IPS-NIHi11 (cell line): ENCODE results near the gene CACHD1.

Source experiments
- DNase-seq: peaks from one replicate; pipeline ENCODE4 v3.0.0; 2012; ENCODE audit warnings: mixed read lengths, low spot score

Gene CACHD1

DNA sequence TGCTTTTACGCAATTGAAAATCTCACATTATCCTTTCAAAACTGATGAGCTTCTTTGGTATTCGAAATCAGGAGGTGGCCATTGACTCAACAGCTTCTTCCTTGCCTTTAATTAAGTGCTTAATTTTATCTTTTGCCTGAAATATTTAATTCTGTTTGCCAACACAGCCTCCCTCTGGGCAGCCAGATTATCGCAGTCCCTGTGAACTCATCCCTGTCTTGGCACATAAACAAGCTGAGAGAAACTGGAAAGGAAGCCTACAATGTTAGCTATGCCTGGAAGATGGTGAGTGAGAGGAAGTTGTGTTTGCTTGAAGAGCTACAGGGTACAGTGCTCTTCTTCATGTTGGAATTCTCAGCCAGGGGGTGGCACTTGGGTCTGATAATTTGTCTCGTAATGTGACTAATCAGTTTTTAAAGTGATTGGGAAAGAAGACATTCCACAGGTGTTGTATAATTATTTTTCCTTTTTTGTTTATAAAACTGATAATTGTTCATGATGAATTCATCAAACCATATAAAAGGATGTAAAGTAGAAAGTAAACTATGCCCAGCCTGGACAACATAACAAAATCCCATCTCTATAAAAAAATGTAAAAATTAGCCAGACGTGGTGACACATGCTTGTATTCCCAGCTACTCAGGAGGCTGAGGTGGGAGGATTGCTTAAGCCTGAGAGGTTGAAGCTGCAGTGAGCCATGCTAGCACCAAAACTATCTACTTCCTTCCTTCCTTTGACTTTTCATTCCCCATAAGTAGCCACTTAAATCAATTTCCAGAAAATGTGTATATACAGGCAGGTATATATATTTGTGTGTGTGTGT is 184.8 kb downstream of the CACHD1 start:
- DNase-seq = no peak

GRCh38 chr1:64655861-64656260 is 185.9 kb downstream of the CACHD1 start:
- DNase-seq = no peak

DNA sequence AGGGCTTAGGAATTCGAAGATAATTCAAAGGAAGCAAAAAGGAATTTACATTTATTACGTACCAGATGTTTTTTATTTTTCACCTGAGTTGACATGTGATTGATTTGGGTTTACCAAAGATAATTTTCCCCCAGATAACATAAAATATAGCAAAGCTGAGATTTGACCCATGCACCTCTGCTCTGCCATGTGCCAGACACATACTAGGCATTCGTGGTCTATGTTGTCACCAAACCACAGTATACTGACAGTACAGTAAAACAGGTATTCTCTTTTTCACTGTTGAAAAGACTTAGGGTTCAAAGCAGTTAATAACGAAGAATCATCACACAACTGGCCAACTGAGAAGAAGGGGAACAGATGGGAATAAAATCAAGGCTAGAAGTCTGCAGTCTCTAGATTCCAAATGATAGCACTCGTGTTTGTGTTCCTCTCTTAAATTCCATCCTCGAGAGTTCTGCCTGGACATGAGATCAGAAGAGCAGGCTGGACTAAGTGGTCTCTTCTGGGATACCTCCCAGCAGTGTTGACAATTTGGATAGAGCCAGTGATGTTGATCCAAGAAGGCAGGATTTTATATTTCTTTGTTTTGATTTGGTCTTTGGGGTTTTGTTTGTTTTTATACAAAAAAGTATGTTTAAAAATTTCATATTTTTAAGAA is 189.7 kb downstream of the CACHD1 start:
- DNase-seq = no peak

- DNase-seq = peak; percentile 30
Measured at GRCh38 chr1:64663668-64664067, 193.7 kb downstream of the CACHD1 start.

DNA sequence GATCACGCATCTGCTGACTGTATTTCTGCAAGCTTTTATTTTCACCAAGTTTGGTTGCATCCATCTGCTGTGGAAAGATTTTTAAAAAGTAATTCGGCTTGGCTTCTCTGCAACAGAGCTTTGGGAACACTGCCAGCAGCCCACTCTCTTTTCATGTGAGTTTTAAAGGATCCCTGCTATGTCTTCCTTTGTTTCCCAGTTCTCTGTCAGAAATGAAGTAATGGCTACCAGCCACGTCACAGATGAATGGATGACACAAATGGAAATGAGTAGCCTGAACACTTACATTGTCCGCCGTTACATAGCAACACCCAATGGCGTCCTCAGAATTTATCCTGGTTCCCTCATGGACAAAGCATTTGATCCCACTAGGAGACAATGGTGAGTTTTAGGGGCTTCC is 194.4 kb downstream of the CACHD1 start:
- no peak for DNase-seq

- DNase-seq = no peak
Measured at GRCh38 chr1:64669098-64669675, 199.3 kb downstream of the CACHD1 start.

- DNase-seq = peak; percentile 40
Measured at GRCh38 chr1:64675718-64676345, 205.9 kb downstream of the CACHD1 start.

GRCh38 chr1:64676386-64676785 is 206.5 kb downstream of the CACHD1 start:
- no peak for DNase-seq

GRCh38 chr1:64677532-64677931 is 207.6 kb downstream of the CACHD1 start:
- no peak for DNase-seq

- DNase-seq = no peak
Measured at GRCh38 chr1:64678366-64678765, 208.4 kb downstream of the CACHD1 start.

DNA sequence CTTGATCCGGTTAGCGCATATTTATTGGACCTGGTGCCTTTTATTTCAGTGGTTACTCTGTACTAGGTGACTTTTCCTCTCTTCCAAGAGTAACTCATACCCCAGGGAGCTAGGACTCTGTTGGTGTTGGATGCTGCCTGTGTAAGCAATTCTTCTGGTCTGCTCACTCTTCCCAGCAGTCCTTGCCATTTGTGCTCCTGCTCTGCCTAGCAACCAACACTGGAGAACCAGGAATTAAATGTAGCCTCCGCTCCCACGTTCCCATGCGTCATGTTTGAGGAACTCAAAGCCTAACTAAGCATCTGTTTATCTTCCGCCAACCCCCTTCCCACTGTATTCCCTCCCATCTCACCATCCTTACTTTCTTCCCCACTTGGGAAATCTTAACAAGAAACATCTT is 209.2 kb downstream of the CACHD1 start:
- DNase-seq = no peak

GRCh38 chr1:64680599-64680998 is 210.7 kb downstream of the CACHD1 start:
- DNase-seq = no peak

DNA sequence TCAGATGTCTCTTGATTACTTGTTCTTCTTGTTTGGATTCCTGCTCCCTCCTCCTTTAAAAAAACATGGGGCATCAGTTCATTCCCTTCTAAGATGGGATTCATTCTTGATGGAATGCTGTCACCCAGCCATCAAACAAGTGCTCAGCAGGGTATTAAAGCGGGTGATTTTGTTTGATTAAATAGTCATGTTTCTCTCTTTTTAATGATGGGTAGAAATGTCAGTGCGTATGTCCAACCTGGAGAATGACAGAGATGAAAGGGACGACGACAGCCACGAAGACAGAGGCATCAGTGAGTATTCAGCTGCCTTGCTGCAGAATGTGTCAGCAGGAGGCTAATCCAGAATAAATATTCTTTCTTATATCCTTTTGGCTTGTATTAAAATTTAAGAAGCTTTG is 211.1 kb downstream of the CACHD1 start:
- DNase-seq = no peak

DNA sequence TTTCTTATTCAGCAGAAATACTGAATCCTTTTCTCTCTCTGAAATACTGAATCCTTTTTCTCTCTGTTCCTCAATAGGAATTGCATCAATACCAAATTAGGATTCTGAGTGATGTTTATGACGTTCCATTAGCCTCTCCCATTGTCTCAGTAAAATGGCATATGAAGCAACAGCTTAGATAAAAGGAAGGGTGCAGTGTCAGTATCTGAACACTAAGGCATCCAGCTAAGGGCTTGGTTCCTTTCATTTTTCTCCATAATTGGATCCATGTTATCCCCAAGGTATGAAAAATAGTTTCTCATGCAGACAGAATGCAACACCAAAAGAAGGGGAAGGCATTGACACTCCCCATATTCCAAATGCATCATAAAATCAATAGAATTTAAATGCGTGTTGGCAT is 213.5 kb downstream of the CACHD1 start:
- DNase-seq = no peak

GRCh38 chr1:64685217-64685616 is 215.3 kb downstream of the CACHD1 start:
- DNase-seq = no peak

DNA sequence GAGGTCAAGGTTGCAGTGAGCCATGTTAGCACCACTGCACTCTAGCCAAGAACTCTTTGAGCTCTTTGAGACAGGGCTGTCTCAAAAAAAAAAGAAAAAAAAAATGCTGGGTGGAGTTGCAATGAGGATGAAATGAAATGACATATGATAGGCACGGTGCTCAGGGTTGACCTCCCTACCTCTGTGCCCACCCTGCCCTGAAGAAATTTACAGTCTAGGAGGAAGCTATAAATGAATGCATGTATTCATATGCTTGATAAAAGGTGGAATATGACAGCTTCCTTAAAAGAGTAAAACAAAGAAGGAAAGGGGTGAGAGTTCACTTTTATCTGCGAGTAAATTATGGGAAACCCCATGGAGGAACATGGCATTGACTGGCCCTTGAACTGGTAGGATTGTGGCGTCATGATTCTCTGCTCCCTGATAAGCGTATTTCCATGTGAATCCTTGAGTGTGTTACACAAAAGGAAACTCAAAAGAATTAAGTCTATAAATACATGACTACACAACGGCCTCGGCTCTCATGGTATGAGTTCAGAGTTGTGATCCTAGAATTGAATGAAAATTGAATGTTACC is 215.9 kb downstream of the CACHD1 start:
- DNase-seq = no peak

DNA sequence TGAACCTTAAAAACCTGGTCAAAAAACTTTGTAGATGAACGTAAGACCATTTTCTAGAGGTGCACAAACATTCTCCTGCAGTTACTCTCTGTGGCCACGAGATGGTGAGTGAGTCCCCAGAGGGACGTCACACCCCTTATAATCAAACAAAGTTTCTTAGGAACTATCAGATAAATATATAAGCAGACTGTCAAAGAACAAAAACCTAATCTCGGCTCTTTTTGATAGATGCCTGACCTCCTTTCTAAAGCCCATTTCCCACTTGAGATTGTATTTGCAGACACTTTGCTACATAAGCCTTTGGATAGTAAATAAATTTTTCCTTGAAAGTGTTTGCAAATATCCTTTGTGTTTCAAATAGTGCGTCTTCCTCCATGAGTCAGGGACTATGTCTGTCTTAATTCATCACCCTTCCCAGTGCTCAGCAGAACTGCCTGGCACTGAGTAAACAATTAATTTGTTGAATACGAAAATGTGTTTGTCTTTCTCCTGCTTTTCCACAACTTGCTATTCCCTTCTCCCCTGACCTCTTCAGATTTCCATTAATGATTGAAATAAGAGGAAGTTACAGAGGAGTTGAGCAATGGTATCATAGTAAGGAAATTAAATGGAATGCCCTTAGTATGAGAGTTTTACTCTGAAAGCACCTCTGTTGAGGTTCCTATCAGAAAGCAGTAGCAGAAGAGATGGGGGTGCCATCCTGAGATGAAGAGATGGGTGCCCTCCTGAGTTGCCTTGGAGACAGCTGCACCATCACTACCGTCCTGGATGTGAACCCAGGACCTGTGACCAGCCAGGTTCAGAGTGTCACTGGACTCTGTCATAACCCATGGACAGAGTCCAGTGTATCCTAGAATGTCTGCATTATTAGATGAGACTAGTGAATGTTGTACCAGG is 217.1 kb downstream of the CACHD1 start:
- DNase-seq = peak; percentile 58

GRCh38 chr1:64687725-64688327 is 217.9 kb downstream of the CACHD1 start:
- DNase-seq = no peak

DNA sequence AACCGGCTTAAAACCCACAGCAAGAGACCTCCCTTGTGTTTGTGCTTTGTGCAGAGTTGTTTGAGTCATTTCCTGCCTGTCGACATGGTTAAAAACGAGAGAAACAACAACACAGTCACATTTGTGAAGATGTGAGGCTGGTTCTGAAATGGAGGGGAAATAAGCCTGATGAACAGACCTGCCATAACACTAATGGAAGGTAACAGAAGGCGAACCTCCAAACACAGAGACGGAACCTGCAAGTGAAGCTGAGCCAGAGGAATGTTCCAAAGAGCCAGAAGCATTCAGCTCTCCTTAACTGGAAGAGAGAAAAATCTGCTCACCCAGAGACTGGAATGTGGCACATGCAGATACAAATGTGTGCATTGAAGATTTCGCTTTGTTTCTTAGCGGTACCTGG is 221.7 kb downstream of the CACHD1 start:
- no peak for DNase-seq

DNA sequence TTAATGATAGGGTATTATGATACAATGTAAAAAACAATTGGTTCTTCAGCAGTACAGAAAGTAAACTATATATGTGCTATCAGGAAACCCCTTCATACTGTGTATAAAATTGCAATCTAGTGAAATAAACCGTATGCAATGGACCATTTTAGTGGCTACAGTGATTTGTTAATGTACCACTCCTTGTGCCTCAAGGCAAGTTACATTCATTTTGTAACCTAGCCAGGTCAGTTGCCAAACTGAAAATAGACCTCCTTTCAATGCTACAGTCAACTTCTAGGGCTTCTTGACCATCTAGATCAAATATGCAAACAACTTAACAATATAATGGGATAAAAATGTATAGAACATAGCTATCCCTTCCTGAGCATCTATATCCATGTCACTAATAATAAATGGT is 223.0 kb downstream of the CACHD1 start:
- no peak for DNase-seq

GRCh38 chr1:64693406-64693805 is 223.5 kb downstream of the CACHD1 start:
- no peak for DNase-seq
